ENCODE data around the gene GARRE1.
"Not testable (repeated sequence)": the region's sequence is repeated elsewhere in the genome, so short reads cannot be mapped to it uniquely, and the experiment has no call there.

The GARRE1 gene

DNA sequence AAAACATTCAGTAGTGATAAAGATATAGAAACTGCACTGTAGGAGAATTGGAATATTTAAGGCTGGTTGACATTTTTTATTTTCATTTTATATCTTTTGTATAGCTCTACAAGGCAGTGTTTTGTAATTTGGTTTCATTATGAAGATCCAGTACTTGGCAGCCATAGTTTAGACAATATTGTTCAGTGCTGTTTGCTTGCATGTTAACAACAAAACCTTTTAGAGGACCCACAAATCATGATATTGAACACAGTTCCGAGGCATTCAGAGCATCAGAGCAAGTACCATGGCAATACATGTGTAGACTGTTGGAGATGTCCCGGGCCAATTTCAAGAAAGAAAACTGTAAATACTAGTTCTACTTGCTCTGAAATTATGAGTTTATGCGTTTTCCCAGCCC lies 25.6 kb upstream of the GARRE1 start:
- intact Hi-C loops (cut with DNase I) = no loop called here
- no peak for DNase-seq

DNA sequence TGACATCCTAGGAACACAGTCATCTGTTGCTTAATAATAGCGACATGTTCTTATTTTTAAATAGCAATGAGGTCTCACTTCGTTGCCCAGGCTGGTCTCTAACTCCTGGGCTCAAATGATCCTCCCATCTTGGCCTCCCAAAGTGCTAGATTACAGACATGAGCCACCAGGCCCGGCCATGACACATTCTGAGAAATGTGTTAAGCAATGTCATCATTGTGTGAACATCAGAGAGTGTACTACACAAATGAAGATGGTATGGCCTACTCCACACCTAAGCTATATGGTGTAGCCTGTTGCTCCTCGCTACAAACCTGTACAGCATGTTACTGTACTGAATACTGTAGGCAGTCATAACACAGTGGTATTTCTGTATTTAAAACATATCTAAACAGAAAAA lies 24.6 kb upstream of the GARRE1 start:
- intact Hi-C loops (cut with DNase I) = no loop called here
- DNase-seq = no peak

DNA sequence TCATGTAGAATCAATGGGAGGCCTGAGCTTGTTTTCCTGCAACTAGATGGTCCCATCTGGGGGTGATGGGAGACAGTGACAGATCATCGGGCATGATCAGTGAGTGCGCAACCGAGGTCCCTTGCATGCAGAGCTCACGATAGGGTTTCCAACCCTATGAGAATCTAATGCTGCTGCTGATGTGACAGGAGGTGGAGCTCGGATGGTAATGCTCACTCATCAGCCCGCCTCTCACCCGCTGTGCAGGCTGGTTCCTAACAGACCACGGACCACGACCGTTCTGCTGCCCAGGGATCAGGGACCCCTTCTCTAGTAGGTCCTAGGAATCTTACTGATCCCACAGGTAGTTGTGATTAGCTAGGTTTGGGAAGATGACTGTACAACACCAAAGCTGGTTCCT lies 23.5 kb upstream of the GARRE1 start:
- peak in 23 of 42 donors; percentile 18 to 77 (median 45) for DNase-seq
- intact Hi-C loops (cut with DNase I) = no loop called here

DNA sequence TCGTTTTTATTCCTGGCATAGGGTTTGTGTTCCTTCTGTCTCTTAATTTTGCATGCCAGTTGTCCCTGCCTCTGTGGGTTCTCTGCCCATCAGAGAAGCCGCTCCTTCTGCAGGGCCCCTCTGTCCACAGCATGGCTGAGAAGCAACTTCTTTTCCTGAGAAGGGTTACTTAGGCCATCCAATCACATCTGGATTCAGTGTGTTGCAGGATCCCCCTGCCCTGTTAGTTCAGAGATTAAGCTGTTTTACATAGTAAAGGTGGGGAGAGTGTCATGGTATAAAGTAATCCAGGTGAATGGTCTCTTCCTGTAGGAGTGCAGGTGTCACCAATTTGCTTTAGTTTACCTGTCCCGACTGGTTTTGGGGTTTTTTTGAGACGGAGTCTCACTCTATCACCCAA lies 22.9 kb upstream of the GARRE1 start:
- no peak for DNase-seq
- intact Hi-C loops (cut with DNase I) = no loop called here

DNA sequence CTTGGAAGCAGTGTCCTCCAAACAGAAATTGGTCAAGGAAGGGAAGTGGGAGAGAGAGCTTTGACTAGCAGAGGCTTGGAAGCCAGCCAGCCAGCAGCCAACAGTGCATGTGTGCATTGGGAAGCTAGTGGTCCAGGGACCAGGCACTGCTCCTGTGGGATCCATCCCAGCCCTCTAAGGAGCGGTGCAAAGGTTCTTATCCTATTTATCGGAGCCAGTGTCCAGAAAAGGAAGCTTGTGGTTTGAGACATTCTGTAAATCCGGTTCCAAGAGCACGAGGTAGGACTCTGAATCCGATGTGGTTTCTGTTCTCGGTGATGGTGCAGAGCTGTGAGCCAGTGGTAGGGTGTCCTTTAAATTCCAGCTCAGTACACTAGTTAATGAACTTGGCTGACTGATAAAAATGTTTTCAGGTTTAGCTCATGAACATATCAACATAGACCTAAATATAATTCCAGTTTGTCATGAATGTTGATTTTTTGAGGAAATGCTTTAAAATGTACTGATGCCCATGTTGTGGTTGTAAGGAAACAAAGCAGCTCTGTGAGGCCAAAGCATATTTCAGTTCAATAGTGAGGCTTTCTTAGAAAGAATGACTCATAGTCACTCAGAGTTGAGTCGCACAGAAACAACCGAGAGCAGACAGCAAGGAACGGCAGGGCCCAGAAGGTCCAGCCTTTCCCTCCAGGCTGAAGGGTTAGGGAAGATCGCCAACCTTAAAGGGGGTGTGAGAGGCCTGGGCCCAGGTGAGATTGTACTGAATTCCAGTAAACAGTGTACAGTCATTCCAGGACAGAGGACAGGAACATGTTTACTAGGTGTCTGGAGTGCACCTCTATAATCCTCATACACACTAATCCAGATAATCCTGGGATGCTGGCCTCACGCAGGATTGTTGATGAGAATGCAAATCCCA lies 21.5 kb upstream of the GARRE1 start:
- DNase-seq = peak in 41 of 42 donors; percentile 31 to 85 (median 61)
- intact Hi-C loops (cut with DNase I) = no loop called here

DNA sequence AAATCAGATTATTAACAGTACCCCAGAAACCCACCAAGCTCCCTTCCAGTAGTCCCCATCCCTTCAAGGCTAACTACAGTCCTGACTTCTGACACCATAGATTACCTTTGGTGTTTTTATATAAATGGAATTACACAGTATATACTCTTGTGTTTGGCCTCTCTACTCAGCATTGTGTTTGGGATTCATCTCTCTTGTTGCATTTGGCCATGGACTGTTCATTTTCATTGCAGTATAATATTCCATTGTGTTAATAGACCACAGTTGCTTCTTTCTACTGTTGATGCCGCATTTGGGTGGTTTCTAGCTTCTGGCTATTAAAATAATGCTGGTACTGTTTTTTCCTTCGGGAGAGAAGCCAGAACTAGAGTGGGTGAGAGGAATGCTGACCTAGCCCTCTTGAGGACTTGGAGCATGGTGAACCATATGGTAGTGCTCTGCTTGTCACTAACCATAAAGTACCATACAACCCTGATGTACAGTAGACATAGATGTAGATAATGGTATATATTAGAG lies 18.9 kb upstream of the GARRE1 start:
- intact Hi-C loops (cut with DNase I) = no loop called here
- DNase-seq = no peak

DNA sequence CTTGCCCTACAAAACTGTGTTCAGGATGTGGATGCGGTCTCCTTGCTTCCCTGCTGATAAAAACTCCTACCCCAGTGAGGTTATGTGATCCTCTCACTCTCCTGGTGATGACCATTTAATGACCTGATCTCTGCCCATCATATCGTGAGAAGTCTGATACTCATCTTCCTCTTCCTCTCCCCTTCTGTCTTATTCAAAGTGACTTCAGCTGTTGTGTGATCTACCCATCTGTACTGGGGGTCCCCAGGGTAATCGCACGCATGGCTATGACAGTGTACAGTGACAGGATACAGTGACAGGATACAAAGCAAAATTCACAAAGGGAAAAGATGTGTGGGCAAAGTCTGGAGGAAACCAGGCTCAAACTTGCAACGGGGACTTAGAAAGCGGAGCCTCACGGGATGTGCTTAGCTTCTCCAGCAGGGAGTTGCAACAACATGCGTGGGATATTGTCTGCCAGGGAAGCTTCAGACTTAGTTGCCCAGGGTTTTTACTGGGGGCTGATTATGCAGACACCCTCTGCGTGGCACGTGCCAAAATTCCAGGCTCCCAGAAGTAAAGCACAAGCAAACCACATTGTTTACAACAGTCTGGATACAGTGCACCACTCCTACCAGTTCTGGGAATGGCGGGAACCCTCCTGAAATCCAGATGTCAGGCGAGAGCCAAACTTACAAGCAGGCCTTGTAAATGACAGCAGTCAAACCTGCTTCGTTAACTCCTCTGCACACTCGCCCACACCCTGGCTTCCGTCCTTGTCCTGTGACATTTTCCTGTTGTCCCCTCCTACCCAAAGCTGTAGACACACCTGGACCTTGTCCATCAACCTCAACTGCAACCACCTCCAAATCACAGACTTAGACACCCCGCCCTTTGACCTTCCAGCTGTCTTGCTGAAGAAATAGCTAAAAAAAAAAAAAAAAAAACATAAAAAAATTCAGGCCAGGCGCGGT lies 18.0 kb upstream of the GARRE1 start:
- DNase-seq = peak in 1 of 42 donors; percentile 13
- intact Hi-C loops (cut with DNase I) = no loop called here

DNA sequence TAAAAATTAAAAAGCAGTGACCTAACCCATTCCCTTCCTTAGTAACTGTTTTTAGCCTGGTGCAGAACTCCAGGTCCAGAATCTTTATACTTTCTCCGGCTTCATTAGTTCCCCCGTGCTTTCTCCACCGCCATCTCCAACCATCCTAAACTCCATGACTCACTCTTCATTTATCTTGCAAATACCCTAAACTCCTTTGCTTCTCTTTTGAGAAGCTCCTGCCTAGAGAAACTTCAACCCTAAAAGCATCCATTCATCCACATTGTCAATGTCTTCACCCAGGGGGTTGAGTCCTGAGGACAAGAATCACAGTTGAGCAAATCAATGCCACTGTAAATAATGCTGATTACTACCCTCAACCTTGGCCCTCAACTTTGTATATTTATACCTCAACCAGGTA lies 17.1 kb upstream of the GARRE1 start:
- no peak for DNase-seq
- intact Hi-C loops (cut with DNase I) = no loop called here

DNA sequence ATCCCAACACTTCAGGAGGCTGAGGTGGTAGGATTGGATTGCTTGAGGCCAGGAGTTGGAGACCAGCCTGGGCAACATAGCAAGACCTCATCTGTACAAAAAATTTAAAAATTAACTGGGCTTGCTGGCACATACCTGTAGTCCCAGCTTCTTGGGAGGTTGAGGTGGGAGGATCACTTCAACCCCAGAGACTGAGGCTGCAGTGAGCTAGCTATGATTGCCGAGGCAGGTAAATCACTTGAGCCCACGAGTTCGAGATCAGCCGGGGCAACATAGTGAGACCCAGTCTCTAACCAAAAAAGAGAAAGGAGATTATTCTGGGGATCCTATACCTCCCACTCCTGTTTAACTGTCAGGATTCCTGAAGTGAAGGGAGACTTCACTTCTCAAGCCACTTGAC lies 16.4 kb upstream of the GARRE1 start:
- intact Hi-C loops (cut with DNase I) = no loop called here

DNA sequence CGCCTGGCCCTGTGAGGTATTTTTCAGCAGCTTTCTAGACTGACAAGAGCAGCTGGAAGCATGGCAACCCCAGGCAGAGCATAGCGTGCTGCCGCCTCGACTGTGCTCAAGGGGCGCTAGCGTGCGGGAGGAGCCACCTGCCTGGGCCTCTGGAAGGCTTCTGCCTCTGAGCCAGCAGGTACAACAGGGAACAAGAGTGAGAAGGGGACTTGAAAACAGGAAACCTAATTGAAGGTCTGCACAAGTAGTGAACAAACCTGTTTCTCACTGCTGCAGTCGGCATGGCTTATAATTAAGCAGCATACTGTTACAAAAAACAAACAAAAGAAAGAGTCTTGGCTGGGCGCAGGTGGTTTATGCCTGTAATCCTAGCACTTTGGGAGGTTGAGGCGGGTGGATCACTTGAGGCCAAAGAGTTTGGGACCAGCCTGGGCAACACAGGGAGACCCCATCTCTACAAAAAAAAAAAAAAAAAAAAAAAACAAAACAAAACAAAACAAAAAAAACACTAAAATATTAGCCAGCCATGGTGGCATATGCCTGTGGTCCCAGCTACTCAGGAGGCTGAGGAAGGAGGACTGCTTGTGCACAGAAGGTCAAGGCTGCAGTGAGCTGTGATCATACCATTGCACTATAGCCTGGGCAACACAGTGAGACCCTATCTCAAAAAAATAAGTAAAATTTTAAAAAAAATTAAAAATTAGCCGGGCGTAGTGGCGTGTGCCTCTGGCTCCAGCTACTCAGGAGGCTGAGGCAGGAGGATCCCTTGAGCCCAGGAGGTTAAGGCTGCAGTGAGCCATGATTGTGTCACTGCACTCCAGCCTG lies 12.6 kb upstream of the GARRE1 start:
- intact Hi-C loops (cut with DNase I) = loop anchor here (10.0 kb wide), 1 partner anchor 93 kb away; no protein-coding TSS in a partner anchor
- no peak for DNase-seq

More for the DNA sequence above, 16.4 kb upstream of the GARRE1 start:
- DNase-seq = no peak

DNA sequence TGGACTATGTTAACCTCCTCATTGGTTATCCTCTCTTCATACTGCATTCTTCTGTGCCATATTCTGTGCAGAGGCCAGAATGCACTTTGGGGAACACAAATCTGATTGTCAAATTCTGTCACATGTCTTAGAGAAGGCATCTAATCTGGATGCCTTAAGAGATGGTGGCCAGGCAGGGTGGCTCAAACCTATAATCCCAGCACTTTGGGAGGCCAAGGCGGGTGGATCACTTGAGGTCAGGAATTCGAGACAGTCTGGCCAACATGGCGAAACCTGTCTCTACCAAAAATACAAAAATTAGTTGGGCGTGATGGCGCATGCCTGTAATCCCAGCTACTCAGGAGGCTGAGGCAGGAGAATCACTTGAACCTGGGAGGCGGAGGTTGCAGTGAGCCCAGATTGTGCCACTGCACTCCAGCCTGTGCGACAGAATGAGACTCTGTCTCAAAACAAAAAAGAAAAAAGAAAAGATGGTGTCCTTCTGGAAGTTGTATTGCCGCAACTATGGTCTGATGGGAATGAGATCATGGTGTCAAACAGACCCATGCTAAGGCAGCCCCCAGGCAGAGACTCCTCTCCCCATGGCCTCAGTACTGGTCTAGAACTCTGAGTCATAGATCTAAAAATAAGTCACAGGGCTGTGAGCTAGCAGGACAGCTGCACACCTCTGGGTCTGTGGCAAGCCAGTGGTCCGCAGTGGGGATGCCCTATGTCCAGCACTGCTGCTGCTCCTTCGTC lies 11.0 kb upstream of the GARRE1 start:
- not testable (repeated sequence) for DNase-seq
- intact Hi-C loops (cut with DNase I) = loop anchor here (10.0 kb wide), 1 partner anchor 91 kb away; no protein-coding TSS in a partner anchor

DNA sequence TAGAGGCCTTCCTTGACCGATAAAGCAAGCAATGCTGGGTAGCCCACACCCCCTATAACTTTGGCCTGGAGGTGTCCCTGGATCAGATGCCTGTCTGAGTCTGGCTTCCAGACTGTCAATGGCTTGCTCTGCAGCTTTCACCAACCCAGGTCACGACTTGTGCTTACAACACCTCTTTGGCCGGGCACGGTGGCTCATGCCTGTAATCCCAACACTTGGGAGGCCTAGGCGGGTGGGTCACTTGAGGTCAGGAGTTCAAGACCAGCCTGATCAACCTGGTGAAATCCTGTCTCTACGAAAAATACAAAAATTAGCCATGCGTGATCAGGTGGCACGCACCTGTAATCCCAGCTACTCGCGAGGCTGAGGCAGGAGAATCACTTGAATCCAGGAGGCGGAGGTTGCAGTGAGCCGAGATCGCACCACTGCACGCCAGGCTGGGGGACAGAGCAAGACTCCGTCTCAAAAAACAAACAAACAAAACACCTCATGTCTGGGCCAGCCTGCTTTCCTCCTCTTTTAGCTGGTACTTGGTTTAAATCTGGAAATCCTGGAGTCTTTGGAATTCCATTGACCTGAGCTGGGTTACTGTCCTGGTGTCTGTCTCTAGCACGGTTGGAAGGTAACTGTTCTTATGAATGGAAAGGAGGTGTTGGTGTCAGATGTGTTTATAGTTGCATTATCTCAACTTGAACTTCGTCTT lies 10.3 kb upstream of the GARRE1 start:
- intact Hi-C loops (cut with DNase I) = loop anchor here (10.0 kb wide), 1 partner anchor 91 kb away; no protein-coding TSS in a partner anchor
- no peak for DNase-seq

DNA sequence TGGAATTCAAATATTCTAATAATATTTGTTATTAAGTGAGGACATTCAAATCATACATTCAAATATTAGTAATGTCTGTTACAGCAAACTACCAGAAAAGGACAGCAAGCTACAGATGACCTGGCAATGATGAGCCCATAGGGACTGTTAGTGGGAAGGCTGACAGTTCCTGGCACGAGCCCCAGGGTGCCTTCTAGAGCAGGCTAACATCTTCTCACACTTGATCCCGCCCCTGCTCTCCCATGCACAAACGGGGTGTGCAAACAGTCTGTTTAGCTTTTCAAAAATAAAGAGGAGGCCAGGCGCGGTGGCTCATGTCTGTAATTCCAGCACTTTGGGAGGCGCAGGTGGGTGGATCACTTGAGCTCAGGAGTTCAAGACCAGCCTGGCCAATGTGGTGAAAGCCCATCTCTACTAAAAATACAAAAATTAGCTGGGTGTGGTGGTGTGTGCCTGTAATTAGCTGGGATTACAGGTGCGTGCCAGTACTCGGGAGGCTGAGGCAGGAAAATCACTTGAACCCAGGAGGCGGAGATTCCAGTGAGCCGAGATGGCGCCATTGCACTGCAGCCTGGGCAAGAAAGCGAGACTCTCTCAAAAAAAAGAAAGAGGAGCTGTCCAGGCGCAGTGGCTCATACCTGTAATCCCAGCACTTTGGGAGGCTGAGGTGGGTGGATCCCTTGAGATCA lies 9.6 kb upstream of the GARRE1 start:
- intact Hi-C loops (cut with DNase I) = loop anchor here (10.0 kb wide), 1 partner anchor 90 kb away; no protein-coding TSS in a partner anchor
- peak in 1 of 42 donors; percentile 8 for DNase-seq

DNA sequence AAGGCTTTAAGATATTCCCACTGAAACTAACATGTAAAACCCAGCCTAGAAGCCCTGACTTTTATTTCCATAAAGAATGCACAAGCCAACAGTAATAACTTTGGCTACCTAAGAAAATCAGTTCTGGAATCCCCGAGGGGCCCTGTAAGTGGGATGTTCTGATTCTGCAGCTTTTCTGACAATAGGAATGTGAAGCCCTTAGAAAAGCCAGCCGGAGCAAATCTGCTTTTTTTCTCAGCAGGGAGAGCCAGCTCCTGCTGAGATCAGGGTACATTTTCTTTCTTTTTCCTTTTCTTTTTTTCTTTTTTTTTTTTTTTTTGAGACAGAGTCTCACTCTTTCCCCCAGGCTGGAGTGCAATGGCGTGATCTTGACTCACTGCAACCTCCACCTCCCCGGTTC lies 8.0 kb upstream of the GARRE1 start:
- intact Hi-C loops (cut with DNase I) = loop anchor here (10.0 kb wide), 1 partner anchor 88 kb away; no protein-coding TSS in a partner anchor
- no peak for DNase-seq

DNA sequence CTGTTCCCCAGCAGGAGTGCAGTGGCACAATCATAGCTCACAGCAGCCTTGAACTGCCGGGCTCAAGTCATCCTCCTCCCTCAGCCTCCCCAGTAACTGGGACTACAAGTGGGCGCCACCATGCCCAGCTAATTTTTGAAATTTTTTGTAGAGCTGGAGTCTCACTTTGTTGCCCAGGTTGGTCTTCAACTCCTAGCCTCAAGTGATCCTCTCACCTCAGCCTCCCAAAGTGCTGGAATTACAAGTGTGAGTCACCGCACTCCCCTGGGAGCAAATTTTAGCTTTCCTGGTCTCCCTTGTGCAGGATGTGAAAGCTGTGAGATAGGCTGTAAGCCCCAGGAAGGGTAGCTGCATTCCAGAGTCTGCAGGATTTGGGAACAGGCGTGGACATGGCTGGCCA lies 5.4 kb upstream of the GARRE1 start:
- DNase-seq = no peak
- intact Hi-C loops (cut with DNase I) = loop anchor here (10.0 kb wide), 1 partner anchor 86 kb away; no protein-coding TSS in a partner anchor

DNA sequence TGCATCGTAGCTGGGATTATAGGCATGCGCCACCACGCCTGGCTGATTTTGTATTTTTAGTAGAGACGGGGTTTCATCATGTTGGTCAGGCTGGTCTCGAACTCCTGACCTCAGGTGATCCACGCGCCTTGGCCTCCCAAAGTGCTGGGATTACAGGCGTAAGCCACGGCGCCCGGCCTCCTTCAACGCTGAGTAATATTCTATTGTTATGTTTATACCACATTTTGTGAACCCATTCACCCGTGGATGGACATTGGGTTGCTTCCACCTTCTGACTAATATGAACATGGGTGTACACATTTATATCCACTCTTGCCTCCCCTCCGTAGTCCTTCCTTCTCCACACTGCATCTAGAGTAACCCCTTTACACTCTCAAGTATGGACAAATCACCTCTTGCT lies 1.2 kb upstream of the GARRE1 start:
- intact Hi-C loops (cut with DNase I); DNase-seq: not testable (repeated sequence)

DNA sequence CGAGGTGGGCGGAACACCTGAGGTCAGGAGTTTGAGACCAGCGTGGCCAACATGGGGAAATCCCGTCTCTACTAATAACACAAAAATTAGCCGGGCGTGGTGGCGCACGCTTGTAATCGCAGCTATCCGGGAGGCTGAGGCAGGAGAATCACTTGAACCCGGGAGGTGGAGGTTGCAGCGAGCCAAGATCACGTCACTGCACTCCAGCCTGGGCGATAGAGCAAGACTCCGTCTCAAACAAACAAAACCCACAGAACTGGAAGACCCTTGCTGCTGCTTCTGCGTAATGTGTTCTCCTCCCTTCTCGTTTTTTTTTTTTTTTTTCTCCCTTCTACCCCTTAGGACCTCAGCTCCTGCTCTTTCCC lies 691 bp upstream of the GARRE1 start:
- intact Hi-C loops (cut with DNase I); DNase-seq: not testable (repeated sequence)
